GM21390 (cell line): ENCODE data around the gene TLR1.
"Not testable (repeated sequence)": the region's sequence is repeated elsewhere in the genome, so short reads cannot be mapped to it uniquely, and the experiment has no call there.

Experiments
- ATAC-seq: cut with Tn5 transposase; IDR thresholded peaks from one replicate; pipeline ENCODE4 v1.9.1; 2021; ENCODE audit not compliant: unreplicated experiment

TLR1 gene

DNA sequence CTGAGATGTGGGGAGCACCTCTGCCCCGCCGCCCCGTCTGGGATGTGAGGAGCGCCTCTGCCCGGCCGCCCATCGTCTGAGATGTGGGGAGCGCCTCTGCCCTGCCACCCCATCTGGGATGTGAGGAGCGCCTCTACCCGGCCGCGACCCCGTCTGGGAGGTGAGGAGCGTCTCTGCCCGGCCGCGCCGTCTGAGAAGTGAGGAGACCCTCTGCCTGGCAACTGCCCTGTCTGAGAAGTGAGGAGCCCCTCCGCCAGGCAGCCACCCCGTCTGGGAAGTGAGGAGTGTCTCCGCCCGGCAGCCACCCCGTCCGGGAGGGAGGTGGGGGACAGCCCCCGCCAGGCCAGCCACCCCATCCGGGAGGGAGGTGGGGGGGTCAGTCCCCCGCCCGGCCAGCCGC, 2.9 kb upstream of the TLR1 start:
- ATAC-seq: not testable (repeated sequence)

DNA sequence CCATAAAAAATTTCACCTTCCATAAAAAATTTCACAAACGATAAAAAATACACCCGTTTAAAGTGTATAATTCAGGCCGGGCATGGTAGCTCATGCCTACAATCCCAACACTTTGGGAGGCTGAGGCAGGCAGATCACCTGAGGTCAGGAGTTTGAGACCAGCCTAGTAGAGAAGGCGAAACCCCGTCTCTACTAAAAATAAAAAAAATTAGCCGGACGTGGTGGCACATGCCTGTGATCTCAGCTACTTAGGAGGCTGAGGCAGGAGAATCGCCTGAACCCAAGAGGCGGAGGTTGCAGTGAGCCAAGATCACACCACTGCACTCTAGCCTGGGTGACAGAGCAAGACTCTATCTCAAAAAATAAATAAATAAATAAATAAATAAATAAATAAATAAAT, 1.7 kb upstream of the TLR1 start:
- ATAC-seq: not testable (repeated sequence)

DNA sequence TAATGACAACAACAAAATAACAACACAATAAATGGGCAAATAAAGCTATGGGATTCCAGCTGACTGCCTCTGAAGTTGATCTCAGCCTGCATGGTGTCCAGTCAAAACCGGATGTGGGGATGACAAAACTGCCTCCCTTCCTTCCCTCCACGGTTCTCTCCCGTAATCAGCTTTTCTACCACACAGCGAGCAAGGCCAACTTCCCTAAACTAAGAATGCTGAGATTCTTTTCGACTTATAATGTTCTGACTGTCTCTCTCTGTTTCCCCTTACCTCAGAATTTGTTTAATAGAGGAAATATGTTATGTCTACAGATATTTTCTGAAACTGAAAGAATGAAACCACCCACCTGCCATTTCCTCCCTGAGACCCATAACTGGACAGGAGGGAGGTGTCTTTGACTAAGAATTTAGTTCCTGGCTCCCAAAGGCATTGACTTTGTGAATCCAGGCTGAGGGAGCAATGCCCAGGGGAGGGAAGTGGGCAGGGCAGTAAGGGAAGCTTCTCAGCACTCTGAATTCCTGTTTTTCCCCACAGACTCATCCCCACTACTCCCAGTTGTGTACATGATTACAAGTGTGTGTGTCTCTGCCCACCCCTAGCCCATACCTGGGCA, 1.0 kb upstream of the TLR1 start:
- ATAC-seq: peak; percentile 79

DNA sequence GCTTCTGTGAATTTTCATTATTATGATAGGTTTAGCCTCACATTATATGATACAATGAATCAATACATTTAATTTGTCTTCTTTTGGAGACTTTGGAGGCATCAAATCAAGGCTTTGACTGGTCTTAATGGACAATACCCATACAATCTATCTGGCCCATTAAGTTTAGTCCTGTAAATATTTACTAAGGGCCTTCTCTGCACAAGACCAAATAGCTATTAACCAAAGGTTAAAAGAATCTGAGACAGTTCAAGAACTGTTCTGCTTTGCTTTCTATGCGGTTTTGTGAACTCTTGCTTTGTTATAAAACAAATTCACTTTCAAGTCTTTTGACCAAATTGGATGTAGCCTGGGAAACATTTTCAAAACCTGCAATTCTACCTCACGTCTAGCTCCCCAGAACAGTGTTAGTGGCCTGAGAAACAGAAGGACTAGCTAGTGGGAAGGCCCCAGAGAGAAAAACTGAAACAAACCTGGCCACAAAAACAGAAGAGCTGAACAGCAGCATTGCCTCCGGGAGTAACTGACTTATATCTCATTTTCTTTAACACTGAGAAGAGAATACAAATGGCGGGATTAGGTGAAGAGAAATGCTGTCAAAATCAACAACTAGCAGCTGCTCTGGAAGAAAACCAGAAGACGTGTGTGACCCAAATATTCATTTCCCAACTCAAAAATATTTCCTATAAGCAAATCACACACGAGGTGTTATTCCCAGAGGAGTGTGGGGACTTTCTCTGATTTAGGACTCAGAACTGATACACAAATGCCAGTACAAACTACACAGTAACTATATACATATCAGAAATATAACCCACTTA, 548 bp downstream of the TLR1 start:
- peak; percentile 54 for ATAC-seq

DNA sequence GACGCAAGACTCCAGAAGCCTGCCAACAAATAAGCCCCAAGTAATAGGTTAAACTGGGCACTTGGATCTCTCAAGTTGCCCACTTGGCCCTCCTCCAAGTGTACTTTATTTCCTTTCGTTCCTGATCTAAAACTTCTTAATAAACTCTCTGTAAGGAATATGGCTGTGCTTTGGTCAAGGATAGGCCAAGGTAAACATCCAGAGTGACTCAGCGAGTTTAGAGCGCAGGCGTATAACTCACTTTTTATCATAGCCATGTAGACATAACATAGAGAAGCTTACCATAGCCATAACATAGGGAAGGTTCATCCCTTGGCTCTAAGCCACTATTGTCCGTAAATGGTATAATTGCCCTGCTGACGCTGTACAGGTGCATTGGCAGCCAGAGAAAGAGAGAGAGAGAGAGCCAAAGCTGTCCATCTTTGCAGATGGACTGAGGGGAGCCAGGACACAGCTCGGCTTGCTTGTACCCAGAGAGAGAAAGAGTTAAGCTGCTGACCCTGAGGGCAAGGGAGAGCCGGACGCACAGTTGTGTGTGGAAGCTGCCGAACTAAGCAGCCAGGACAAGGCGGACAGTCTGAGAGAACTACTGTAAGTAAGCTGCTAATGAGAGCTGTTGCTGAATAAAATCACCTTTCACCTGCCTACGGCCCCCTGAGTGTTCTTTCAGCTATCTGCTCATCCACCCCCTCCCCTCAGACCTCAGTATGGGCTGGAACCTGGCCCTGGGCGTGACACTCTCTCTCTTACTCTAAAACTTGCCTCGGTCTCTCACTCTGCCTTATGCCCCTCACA, 1.8 kb downstream of the TLR1 start:
- ATAC-seq: no peak

DNA sequence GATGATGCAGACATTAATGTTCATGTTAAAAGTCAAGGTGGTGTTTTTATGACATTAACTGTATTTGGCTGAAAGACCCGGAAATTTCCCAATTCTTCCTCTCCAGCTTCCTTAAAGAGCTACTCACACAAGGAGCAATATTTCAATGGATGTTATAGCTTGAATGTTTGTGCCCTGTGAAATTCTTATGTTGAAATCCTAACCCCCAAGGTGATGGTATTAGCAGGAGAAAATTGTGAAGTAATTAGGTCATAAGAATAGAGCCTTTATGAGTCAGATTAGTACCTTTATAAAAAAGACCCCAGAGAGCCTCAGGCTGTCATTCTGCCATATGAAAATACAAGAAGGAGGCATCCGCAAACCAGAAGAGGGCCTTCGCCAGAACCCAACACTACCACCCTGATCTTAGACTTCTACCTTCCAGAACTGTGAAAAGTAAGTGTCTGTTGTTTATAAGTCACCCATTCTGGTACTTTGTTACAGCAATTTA, 3.6 kb downstream of the TLR1 start:
- no peak for ATAC-seq

DNA sequence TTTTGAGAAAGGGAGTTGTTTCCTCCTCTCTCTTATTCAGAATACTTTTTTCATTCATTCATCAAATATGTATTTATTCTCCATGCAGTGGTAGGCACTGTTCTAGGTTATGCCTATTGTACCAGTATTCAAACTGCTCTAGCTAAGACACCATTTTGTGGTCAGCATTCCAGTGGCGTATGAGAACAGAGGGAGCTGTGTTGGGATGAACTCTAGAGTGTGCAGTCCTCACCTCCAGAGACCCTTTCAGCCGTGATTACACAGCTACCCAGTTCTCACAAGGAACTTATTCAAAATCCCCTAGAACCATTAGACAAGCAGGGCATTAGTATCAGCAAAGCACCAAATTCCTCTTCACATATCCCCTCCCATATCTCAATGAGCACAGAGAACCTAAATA, 4.2 kb downstream of the TLR1 start:
- ATAC-seq: no peak

DNA sequence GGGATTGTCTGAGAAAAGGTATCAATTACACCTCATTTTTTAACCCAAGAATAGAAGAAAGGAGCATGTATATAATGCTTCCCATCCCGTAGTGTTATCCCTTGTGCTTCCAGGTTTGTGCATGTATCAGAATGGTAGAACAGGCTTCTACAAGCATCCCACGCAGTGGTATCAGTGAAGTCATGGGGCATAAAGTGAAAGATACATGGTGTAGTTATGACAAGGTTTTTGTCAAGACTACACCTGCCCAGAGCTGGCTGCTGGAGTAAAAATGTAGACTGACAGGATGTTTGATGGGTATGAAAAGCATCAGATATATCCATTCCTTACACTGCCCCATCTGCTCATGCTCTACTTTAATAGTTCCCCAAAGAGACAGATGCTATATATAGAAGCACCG, 9.5 kb downstream of the TLR1 start:
- no peak for ATAC-seq

DNA sequence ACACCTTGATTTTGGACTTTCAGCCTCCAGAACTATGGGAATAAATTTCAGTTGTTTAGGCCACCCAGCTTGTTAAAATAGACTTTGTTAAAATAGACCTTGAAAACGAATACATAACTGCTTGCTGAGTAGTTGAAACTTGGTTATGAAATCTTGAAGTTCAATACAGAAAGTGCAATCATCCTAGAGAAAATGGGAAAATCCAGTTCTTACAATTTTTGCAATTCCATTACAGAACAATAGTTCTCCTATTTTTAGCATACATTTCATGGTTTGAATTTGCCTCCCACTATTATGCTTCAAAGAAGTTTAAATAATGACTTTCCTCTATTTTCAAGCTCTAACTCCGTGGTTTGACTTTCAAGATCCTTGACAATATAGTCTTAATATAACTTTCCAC, 10.5 kb downstream of the TLR1 start:
- no peak for ATAC-seq

DNA sequence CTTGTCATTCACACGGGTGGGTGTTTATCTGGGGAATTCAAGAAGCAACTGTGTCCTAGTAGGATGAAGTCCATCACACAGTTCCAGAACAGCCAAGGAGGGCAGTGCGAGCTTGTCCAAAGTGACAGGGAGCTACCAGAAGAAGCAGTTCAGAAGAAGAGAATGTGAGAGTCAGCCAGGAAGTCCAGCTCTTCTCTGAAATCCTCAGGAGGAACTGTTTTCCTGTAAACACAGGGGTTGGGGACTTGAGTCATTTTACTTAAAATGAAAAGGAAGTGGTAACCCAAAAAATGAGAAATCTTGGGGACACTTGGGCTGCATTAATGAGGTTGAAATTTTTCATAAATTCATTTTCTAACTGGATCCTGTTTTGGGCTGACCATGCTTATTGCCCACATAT, 13.6 kb downstream of the TLR1 start:
- no peak for ATAC-seq

DNA sequence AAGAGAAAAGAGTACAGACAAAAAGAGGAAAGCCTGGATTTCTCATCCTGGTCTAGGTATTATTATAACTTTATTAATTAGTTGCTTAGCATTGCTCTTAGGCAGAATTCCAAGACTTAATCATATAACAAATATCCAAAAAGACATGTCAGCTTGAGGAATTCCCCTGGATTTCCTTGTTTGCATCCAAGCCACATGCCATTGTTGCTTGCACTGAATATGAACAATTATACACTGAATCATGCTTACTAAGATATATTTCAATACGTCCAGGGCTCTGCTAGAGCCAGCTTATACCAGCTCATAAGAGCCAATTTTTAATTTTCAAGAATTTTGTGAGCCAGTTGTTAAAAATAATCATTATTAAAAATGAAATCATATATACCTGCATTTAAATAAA, 16.3 kb downstream of the TLR1 start:
- ATAC-seq: no peak

DNA sequence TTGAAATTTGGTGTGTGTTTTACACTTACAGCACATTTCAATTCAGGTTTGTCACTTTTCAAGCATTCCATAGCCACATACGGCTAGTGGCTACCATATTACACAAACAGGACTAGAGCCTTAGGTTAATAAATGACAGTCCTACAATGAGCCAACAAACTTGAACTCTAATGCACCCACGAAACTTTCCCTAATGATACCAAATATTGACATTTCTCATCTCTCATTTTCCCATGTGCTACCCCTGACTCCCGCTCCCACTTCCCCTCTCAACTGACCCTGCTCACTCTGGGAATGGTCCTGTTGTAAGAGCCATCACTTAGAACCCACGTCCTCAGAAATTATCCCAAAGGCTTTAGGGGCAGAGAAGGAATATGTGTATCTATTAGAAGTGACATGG, 16.9 kb downstream of the TLR1 start:
- no peak for ATAC-seq

DNA sequence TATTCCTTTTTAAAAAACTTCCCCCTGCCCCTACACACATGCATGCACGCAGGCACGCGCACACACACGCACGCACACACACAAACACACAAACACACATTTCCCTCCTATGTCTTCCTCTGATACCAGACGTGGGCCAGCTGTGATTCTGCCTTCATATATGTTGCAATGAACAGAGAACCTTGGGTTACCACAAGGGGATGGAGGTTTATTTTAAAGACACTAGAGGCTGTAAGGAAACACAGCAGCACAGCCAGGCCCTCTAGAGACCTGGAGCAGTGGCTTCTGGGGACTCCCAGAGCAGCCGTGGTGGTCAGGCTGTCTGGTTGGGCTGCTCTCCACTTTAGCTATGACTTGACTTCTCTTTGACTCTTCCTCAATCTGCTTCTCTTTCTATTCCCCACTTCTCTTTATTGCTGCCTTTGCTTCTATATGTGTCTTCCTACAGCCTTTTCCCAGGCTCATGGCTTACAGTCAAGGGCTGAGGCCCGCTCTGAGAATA, 18.6 kb downstream of the TLR1 start:
- peak; percentile 44 for ATAC-seq

DNA sequence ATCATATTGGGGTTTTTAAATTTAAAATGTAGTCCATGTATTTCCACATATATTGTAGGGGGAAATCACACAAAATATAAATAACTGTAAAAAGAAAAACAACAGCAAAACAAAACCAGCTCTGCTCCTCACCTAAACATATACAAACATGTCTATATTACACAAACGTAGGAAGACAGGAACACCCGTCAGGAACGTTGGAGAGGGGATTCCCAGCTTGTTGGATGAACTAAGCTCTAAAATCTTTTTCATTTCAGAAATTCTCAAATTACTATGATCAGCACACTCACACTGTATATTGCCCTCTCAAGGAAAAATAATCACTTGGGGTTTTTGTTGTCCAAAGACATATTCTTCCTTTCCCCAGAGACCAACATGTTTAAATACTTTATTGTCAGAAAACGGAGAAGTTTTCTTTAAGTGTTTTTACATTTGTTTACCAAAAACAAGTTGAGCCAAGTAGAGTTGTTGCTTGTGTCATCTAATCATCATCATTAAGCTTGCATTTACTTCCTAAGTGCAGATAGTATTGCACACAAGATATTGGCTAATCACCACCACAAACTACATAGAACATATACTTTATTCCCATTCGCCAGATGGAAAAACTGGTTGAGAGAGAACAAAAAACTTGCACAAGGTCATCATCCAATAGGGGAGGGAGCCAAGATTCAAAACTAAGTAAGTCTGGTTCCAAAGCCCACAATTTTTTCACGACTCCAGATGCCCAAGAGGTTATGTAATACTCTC, 19.4 kb downstream of the TLR1 start:
- ATAC-seq: no peak

DNA sequence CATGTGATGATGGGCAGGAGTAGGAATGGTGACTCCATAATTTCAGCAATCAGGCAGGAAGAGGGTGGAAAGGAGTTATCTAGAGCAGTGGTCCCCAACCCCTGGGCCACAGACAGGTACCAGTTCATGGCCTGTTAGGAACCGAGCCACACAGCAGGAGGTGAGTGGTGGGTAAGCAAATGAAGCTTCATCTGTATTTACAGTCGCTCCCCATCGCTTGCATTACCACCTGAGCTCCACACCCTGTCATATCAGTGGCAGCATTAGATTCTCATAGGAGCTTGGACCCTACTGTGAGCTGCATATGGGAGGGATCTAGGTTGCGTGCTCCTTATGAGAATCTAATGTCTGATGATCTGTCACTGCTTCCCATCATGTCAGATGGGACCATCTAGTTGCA, 20.4 kb downstream of the TLR1 start:
- ATAC-seq: no peak

DNA sequence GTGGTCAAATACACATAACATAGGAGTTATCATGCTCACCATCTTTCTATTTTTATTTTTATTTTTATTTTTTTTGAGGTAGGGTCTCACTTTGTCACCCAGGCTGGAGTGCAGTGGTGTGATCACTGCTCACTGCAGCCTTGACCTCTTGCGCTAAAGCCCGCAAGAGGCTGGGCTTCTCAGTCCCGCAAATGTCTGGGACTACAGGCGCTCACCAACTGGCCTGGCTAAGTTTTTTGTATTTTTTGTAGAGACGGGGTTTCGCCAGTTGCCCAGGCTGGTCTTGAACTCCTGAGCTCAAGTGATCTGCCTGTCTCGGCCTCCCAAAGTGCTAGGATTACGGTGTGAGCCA, 21.5 kb downstream of the TLR1 start:
- ATAC-seq: no peak

DNA sequence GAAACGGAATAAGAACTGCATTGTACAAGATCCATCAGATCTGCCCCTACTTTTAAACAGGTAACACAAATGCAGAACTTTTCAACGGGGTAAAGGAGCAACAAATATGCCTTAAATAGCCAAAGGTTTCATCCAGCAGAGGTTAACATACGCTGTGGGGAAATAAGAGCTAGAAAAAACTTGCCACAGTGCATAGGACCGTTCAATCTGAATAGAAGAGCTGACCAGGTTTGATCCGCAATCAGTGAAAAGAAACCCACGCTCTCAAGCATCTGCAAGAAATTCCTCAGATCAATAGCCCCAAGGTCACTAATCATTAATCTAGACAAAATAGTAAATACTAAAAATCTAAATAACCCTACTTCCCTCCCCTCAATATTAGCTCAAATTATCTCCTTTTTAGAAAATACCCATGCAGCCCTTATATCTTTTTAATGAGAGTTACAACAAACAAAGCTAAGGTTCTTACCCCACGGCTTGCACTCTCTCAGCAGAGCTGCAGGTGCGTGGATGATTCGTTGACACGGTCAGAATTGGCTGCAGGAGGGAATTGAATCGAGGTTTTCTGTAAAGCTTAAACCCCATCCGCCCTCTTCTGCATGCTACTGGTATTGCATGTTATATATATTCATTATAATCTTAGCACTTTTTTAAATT, 22.0 kb downstream of the TLR1 start, which contains the start of gene TLR10:
Gene TLR10, minus strand, starts transcription at position 539 of the 657 bp plus-strand sequence. CDS start 7,400 bp downstream, outside the sequence.
- peak; percentile 63 for ATAC-seq

DNA sequence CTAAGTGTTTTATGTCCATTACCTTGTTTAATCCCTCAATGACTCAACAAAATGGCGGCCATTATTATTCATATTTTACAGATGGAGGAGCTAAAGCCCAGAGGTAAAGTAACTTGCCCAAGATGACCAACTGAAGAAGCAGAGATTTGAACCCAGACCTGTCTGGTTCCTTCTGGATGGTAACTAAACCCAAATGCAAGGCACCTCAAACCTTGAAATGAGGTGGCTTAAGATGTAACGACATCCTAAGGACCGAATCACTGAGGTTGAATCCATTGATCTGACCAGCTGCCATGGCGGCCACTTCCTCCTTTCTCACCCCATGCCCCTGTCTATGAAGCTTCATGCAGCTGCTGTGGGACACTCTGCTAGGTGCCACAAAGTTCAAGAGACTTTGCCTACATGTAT, 22.7 kb downstream of the TLR1 start:
- ATAC-seq: no peak

DNA sequence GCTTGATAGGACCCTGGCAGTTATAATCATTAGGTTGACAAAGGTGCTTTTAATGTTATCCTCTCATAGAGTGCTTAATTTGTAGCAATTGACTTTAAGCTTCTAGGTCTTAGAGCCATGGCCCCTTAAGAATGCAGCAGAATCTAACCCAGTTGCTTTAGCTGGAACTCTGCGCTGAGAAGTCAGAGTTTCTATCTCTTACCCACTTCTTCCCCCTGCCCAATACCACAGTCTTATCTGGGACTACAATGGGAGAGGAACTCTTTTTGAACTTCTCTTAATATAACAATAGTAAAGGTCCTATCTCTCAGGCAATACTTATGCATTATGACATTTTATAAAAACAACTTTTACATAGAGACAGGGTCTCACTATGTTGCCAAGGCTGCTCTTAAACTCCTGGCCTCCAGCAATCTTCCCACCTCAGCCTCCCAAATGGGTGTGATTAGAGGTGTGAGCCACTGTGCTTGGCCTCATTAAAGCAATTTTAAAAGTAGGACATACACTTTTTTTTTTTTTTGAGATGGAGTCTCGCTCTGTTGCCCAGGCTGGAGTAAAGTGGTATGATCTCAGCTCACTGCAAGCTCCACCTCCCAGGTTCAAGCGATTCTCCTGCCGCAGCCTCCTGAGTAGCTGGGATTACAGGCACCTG, 23.6 kb downstream of the TLR1 start:
- no peak for ATAC-seq

DNA sequence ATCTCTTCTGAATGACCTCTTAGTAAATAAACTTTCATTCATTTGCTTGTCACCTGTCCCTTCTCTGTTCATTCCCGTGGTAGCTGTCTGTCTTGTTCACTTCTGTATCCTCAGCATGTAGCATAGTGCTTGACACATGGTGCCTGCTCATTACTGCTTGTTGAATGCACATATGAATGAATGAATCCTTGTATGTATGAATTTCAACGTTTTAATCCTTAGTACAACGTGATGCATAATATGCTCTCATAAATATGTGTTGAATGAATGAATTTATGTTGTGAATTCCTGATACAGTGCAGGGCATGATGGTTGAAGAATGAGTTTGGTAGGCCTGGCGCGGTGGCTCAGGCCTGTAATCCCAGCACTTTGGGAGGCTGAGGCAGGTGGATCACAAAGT, 24.8 kb downstream of the TLR1 start:
- no peak for ATAC-seq
